GM18951 (cell line): Measurements from ENCODE around the gene UVRAG.
"Not testable (repeated sequence)": the region's sequence is repeated elsewhere in the genome, so short reads cannot be mapped to it uniquely, and the experiment has no call there.

Experiments
- POLR2A ChIP-seq: IDR thresholded peaks from 4 replicates; pipeline ENCODE4 v1.6.1; 2011; ENCODE audit warnings: mild to moderate bottlenecking; ENCODE audit not compliant: insufficient read length, insufficient read depth; ENCODE audit errors: extremely low read depth
- in situ Hi-C: fragments of 300-500 bp; cut with MboI; formaldehyde crosslinking; loops from one replicate; pipeline ENCODE4 v1.12.0; 2022; ENCODE audit warnings: low sequenced_read_pairs, mixed read lengths, inconsistent platforms; ENCODE audit not compliant: unreplicated experiment

UVRAG gene

DNA sequence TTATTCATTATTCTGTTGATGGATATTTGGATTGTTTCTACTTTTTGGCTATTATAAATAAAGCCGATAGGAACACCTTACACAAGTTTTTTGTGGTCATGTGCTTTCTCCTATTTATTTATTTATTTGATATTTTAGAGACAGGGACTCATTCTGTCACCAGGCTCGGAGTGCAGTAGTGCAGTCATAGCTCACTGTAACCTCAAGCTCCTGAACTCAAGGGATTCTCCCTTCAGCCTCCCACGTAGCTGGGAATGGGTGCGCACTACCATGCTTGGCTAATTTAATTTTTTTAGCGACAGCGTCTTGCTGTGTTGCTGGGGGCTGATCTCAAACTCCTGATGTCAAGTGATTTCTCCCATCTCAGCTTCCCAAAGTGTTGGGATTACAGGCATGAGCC lies 135.1 kb downstream of the UVRAG start:
- in situ Hi-C loops, result no loop called here
- TF ChIP-seq POLR2A, result no peak

DNA sequence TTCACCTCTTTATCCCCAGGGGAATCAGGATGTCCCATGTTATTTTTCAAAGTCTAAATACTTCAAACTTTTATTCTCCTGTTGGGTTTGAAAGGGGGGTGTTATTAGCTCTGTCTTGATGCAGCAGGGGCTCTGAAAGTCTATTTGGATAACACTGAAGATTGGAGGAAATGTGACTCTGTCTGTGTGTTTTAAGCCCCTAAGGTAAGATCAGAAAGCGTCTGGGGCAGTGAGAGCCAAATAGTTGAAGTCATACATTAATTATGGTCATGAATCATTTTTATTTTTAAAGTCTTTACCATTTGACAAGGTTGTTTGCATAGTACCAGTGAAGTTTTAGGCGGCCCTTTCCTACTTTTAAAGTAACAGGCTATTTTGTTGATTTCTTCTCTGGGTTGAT lies 139.0 kb downstream of the UVRAG start:
- in situ Hi-C loops, result no loop called here
- no peak for TF ChIP-seq POLR2A

DNA sequence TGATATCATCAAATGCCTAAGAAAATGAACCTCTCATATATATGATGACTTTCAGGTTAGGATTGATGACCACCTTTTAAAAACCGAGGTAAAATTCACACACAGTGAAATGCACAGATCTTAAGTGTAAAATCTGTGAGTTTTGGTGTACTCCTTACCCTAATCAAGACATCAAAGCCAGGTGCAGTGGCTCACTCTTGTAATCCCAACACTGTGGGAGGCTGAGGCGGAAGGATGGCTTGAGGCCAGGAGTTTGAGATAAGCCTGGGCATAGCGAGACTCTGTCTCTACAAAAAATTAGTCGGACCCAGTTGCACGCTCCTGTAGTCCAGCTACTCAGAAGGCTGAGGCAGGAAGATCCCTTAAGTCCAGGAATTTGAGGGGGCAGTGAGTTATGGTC lies 140.4 kb downstream of the UVRAG start:
- no peak for TF ChIP-seq POLR2A
- in situ Hi-C loops, result no loop called here

DNA sequence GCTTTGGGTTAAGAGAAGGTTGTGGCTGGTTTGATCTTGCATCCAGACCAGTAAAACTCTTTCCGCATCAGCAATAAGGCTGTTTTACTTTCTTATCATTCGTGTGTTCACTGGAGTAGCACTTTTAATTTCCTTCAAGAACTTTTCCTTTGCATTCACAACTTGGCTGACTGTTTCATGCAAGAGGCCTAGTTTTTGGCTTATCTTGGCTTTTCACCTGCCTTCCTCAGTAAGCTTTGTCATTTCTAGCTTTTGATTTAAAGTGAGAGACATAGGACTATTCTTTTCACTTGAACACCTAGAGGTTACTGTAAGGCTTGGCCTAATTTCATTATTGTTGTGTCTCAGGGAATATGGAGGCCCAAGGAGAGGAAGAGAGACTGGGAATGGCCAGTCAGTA lies 144.5 kb downstream of the UVRAG start:
- TF ChIP-seq POLR2A, result no peak
- in situ Hi-C loops, result no loop called here

DNA sequence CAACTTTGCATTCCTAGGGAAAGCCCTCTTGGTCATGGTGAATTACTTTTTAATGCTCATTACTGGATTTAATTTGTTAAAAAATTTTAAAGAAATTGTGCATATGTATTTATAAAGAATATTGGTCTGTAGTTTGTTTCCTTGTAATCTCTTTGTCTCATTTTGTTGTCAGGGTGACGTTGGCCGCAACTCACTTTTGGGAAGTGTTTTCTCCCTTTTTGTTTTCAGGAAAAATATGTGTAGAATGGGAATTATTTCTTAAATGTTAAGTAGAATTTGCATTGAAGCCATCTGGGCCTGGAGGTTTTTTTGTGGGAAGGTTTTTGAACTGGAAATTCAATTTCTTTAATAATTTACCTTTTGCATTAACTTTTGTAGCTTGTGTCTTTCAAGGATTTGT lies 149.1 kb downstream of the UVRAG start:
- in situ Hi-C loops, result no loop called here
- TF ChIP-seq POLR2A, result no peak

DNA sequence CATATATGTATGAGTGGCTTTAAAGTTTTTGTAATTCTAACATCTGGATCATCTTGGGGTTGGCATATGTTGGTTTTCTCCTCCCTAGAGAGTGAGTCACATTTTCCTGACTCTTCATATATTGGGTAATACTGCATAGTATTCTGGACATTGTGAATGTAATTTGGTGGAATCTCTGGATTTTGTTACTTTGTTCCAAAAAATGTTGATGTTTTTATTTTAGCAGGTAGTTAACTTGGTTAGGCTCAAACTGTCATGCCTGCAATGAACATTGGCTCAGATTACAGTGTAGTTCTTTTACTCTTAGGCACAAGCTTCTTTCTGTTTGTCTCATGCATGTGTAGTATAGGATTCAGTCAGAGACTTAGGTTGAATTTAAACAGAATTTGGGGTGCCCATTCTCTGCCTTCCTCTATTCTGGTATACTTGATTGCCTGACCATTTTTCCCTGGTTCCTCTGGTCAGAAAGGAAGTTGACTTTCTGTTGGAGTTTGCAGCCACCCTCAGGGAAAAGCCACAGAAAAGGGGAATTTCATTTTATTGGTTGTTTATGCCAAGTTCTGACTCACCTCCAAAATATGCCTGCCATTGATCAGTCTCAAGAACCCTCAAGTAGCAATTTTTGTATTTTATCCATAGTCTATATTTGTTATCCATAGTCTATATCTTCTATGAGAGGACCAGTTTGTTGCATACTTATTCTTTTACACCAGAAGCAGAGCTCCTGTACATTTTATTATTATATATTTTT lies 151.7 kb downstream of the UVRAG start:
- TF ChIP-seq POLR2A, result no peak
- in situ Hi-C loops, result no loop called here

DNA sequence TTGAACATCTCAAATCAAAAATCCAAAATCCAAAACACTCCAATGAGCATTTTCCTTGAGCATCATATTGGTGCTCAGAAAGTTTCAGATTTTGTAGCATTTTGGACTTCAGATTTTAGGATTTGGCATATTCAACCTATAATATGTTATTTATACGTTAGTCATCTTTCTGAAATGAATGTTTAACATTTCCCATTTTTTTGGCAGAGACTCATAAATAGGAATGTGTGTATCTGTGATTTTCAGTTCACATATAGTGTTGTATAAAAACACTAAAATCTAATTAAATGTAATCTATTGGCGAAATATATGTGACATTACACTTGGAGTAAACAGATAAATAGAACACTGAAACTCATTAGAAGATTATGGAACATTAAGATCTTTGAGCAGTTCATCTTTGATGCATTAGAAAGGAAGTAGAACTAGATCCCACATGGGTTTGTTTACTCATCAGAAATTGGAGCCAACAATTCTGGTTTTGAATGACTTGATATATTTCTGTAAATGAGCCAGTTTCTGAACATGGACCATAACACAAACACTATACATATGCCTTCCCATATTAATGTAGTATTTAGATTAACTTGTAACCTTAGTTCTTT lies 153.1 kb downstream of the UVRAG start:
- TF ChIP-seq POLR2A, result no peak
- in situ Hi-C loops, result no loop called here

DNA sequence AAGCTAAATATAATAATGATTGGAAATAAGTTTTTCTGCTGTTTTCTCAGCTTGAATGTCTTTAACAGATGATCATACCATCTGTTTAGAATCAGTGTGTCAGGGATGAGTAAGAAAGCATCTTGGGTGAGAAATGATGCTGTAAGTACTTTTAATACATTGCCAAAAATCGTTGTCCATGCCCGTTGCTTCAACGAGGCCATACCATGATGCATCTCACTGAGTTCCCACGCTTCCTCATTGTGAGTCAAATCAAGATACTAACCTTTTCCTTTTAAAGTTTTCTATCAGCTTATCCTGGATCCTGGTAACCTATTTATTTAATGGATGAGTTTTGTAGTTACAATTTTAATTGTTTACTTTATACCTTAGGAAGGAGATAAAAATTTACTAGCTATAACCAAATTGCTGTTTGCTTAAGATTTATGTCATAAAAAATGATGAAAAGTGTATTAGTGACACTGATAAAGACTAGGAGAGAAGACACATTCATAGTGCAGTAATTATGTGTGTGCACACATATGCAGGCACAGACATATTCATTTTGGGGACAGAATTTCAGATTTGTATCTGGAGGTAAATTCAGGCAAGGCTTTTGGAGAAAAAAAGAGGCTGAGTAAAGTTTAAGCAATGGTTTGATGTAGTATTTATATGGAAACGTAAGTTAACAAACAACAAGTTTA lies 154.8 kb downstream of the UVRAG start:
- no peak for TF ChIP-seq POLR2A
- in situ Hi-C loops, result no loop called here

DNA sequence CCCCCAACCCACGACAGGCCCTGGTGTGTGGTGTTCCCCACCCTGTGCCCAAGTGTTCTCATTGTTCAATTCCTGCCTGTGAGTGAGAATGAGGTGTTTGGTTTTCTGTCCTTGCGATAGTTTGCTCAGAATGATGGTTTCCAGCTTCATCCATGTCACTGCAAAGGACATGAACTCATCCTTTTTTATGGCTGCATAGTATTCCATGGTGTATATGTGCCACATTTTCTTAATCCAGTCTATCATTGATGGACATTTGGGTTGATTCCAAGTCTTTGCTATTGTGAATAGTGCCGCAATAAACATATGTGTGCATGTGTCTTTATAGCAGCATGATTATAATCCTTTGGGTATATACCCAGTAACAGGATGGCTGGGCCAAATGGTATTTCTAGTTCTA lies 158.7 kb downstream of the UVRAG start:
- in situ Hi-C loops, result not testable (repeated sequence)

DNA sequence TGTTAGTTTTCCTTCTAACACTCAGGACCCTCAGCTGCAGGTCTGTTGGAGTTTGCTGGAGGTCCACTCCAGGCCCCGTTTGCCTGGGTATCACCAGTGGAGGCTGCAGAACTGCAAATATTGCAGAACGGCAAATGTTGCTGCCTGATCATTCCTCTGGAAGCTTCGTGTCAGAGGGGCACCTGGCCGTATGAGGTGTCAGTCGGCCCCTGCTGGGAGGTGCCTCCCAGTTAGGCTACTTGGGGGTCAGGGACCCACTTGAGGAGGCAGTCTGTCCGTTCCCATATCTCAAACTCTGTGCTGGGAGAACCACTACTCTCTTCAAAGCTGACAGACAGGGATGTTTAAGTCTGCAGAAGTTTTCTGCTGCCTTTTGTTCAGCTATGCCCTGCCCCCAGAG lies 164.1 kb downstream of the UVRAG start:
- in situ Hi-C loops, result not testable (repeated sequence)

DNA sequence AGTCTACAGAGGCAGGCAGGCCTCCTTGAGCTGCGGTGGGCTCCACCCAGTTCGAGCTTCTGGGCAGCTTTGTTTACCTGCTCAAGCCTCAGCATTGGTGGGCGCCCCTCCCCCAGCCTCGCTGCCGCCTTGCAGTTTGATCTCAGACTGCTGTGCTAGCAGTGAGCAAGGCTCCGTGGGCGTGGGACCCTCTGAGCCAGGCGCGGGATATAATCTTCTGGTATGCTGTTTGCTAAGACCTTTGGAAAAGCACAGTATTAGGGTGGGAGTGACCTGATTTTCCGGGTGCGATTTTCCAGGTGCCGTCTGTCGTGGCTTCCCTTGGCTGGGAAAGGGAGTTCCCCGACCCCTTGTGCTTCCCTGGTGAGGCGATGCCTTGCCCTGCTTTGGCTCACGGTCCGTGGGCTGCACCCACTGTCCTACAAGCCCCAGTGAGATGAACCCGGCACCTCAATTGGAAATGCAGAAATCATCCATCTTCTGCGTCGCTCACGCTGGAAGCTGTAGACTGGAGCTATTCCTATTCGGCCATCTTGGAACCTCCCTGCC lies 164.5 kb downstream of the UVRAG start:
- in situ Hi-C loops, result not testable (repeated sequence)

DNA sequence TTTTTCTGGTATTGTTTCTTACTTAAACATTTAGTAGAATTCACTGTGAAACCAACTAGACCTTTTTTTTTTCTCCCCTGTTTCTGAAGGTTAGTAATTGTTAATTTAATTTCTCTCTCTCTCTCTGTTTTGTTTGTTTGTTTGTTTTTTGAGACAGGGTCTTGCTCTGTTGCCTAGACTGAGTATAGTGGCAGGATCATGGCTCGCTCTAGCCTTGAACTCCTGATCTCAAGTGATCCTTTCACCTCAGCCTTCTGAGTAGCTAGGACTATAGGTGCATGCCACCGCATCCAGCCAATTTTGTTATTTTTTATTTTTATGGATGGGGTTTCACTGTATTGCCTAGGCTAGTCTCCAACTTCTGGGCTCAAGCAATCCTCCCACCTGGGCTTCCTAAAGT lies 165.0 kb downstream of the UVRAG start:
- in situ Hi-C loops, result no loop called here
- TF ChIP-seq POLR2A, result no peak

DNA sequence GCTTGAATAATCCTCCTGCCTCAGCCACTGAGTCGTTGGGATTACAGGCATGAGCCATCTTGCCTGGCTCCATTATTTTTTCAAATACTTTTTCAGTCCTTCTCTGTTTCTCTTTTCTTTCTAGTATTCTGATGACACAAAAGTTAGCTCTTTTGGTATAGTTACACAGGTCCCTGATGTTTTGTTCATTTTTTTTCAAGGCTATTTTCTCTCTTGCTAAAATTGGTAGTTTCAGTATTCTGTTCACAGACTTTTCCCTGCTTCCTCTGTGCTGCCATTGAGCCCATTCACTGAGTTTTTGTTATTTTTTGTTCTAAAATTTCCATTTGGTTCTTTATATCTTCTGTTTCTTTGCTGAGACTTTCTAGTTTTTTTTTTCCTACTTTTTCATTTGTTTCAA lies 166.5 kb downstream of the UVRAG start:
- no peak for TF ChIP-seq POLR2A
- in situ Hi-C loops, result no loop called here

DNA sequence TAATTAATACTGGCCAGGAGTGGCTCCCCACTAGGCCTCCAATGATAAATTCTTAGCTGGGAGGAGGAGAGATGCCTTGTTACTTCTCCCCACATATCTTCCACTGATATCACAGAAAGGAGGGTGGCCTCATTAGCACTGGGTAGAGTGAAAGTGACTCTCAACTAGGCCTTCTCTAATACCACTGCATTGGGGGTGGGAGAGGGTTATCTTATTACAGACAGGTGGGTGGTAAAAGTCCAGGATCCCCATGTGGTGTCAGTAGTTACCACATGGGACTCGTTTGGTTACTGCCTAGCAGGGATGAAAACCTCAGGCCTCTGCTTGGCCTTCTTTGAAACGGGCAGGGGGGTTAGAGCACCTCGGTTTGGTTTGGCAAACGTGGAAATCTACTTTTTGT lies 167.3 kb downstream of the UVRAG start:
- TF ChIP-seq POLR2A, result no peak
- in situ Hi-C loops, result no loop called here

DNA sequence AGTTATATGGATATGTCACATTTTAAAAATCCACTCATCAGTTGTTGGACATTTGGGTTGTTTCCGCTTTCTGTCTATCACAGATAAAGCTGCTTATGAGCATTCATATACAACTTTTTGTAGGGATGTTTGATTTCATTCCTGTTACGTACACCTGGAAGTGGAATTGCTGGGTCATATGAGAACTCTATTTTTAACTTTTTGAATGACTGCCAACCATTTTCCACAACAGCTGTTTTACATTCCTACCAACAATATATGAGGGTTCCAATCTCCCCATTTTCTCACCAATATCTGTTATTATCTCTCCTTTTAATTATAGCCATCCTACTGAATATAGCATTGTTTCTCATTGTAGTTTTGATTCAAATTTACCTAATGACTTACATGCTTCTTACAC lies 172.0 kb downstream of the UVRAG start:
- in situ Hi-C loops, result no loop called here
- no peak for TF ChIP-seq POLR2A
